H1 (cell line): ENCODE measurements around the gene LARP4B.
A peak's percentile ranks its signal among the peaks of the same experiment; 100 is the strongest.

Experiments
- CBX5 ChIP-seq: fragments of 300-800, 300-1000 bp; sonication (generic); IDR thresholded peaks from 2 replicates; pipeline ENCODE4 v1.7.1; 2016; ENCODE audit warnings: antibody characterized with exemption, low read length, low read depth
- CREB1 ChIP-seq: IDR thresholded peaks from 2 replicates; pipeline ENCODE4 v1.6.1; 2012; ENCODE audit warnings: inconsistent platforms
- EZH2 ChIP-seq: fragments of 200-600 bp; sonication (generic); IDR thresholded peaks from 2 replicates; pipeline ENCODE4 v1.7.1; 2012; ENCODE audit warnings: low read depth, mild to moderate bottlenecking, moderate library complexity, low read length, inconsistent platforms; ENCODE audit not compliant: severe bottlenecking
- GABPA ChIP-seq: IDR thresholded peaks from 2 replicates; pipeline ENCODE4 v1.6.1; 2011; ENCODE audit warnings: mild to moderate bottlenecking, low read length, moderate library complexity, borderline replicate concordance; ENCODE audit not compliant: insufficient read depth
- JUN ChIP-seq: IDR thresholded peaks from 2 replicates; pipeline ENCODE4 v1.6.1; 2011; ENCODE audit warnings: low read depth, mild to moderate bottlenecking, improper control_type of control experiment, low read length
- POU5F1 ChIP-seq: IDR thresholded peaks from 2 replicates; pipeline ENCODE4 v1.6.1; 2011; ENCODE audit warnings: low read depth, mild to moderate bottlenecking, low read length, moderate library complexity
- RAD21 ChIP-seq, 2 experiments: IDR thresholded peaks in 1 of 2; conservative IDR thresholded peaks in 1 of 2; 2 replicates each; pipeline ENCODE4 v1.6.1; 2011; ENCODE audit warnings: low read depth in 2 of 2, low read length in 2 of 2, improper control_type of control experiment in 1 of 2, inconsistent platforms in 1 of 2, mild to moderate bottlenecking in 1 of 2, moderate library complexity in 1 of 2
- RFX5 ChIP-seq: IDR thresholded peaks from 2 replicates; pipeline ENCODE4 v1.6.1; 2011; ENCODE audit warnings: low read depth, low read length, improper control_type of control experiment, borderline replicate concordance
- TAF1 ChIP-seq: IDR thresholded peaks from 2 replicates; pipeline ENCODE4 v1.6.1; 2011; ENCODE audit warnings: mild to moderate bottlenecking, low read depth, low read length
- TCF12 ChIP-seq: IDR thresholded peaks from 2 replicates; pipeline ENCODE4 v1.6.1; 2011; ENCODE audit warnings: low read depth, mild to moderate bottlenecking, low read length
- TF ChIP-seq, protein P1 (sequence below), 3 experiments: IDR thresholded peaks; 1 replicate in 2 of 3; 2 replicates in 1 of 3; pipeline versions ENCODE4 v1.5.1 to v1.6.1; 2011; ENCODE audit warnings: low read length in 3 of 3, mild to moderate bottlenecking in 3 of 3, inconsistent platforms in 2 of 3, low read depth in 1 of 3, moderate library complexity in 1 of 3; ENCODE audit not compliant: insufficient read depth in 1 of 3; ENCODE audit errors: control extremely low read depth in 1 of 3
- TF ChIP-seq, protein P2 (sequence below): IDR thresholded peaks from 2 replicates; pipeline ENCODE4 v1.6.1; 2011; ENCODE audit warnings: low read length, improper control_type of control experiment

DNA sequence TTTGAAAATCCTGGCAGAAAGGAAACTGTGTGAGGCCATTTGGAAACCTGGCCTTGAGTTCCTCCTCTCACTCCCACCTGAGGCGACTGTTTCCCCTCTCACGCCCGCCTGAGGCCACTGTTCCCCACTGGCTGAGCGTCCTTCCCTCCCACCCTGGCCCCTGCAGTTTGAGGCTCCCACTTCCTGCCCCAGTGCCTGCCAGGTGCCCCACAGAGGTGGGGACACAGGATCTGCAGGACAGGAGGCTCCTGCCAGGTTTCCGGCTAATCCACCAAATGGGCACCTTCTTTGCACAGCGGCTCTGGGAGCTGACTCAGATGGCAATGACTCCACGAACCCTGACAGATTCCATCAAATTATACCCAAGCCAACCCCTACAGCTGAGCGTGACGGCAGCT, 24.3 kb upstream of the LARP4B start:
- TF ChIP-seq JUN: no peak
- TF ChIP-seq TAF1: no peak
- TF ChIP-seq, protein P1, sequence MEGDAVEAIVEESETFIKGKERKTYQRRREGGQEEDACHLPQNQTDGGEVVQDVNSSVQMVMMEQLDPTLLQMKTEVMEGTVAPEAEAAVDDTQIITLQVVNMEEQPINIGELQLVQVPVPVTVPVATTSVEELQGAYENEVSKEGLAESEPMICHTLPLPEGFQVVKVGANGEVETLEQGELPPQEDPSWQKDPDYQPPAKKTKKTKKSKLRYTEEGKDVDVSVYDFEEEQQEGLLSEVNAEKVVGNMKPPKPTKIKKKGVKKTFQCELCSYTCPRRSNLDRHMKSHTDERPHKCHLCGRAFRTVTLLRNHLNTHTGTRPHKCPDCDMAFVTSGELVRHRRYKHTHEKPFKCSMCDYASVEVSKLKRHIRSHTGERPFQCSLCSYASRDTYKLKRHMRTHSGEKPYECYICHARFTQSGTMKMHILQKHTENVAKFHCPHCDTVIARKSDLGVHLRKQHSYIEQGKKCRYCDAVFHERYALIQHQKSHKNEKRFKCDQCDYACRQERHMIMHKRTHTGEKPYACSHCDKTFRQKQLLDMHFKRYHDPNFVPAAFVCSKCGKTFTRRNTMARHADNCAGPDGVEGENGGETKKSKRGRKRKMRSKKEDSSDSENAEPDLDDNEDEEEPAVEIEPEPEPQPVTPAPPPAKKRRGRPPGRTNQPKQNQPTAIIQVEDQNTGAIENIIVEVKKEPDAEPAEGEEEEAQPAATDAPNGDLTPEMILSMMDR (IDR thresholded peaks at IDR 0.05; ENCODE audit: control extremely low read depth in 1 of 3, insufficient read depth in 1 of 3, low read depth in 1 of 3, low read length in 3 of 3): 0 out of 4 replicates have a peak, but pooled peaks of 1 of the 3 experiments have one; percentile 1
- no peak for TF ChIP-seq CREB1
- TF ChIP-seq TCF12: no peak
- TF ChIP-seq, protein P2, sequence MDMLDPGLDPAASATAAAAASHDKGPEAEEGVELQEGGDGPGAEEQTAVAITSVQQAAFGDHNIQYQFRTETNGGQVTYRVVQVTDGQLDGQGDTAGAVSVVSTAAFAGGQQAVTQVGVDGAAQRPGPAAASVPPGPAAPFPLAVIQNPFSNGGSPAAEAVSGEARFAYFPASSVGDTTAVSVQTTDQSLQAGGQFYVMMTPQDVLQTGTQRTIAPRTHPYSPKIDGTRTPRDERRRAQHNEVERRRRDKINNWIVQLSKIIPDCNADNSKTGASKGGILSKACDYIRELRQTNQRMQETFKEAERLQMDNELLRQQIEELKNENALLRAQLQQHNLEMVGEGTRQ: no peak
- TF ChIP-seq RFX5: no peak
- TF ChIP-seq RAD21 (IDR thresholded peaks at IDR 0.05 in 1 of 2, conservative IDR thresholded peaks at IDR 0.05 in 1 of 2; ENCODE audit: low read depth in 2 of 2, low read length in 2 of 2): peak in 1 of 2 experiments; percentile 36; a peak in 3 of 4 replicates
- TF ChIP-seq POU5F1: no peak
- TF ChIP-seq EZH2: no peak
- TF ChIP-seq CBX5: no peak
- TF ChIP-seq GABPA: no peak
